Measurements from ENCODE around the gene COL9A2. TPM values are rescaled to one million over a fixed set of nuclear protein-coding genes. Genes with fewer than 3 reads are reported as not detected.

The COL9A2 gene
- total RNA-seq, 4 donors from 2014 or later, result 3.3 to 5.4 (median 3.6) TPM

DNA sequence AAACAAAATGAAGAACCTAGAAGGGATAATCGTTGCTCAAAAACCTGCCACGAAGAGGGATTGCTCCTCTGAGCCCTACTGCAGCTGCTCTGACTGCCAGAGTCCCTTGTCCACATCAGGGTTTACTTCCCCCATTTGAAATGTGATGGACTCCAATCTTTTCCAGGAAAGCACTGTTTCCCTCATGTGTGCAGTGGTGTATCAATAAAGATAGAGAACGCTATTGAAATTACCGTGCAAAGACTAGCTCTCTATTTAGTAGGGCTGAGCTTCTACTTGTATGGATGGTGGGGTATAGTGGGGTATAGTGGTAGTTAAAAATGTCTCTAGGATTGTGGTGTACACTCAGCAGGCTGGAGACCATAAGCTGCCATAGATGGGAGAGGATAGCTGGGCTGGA lies 65.6 kb downstream of the COL9A2 start:
- Histone ChIP-seq H3K27me3 (no peaks in the 10 kb centered on the region), H3K9me3 (no peaks in the 10 kb centered on the region), H3K27ac (no peak overlapping the region), H3K4me3 (no peak overlapping the region), H3K36me3 (no peaks in the 10 kb centered on the region), H3K4me1 (peaks cover 9% of the 10 kb centered on the region)
- TF ChIP-seq EP300 (IDR thresholded peaks at IDR 0.05) (no peak), POLR2AphosphoS5 (IDR thresholded peaks at IDR 0.05) (no peak), POLR2A (IDR thresholded peaks at IDR 0.05) (no peak)
- TF ChIP-seq, protein P1, sequence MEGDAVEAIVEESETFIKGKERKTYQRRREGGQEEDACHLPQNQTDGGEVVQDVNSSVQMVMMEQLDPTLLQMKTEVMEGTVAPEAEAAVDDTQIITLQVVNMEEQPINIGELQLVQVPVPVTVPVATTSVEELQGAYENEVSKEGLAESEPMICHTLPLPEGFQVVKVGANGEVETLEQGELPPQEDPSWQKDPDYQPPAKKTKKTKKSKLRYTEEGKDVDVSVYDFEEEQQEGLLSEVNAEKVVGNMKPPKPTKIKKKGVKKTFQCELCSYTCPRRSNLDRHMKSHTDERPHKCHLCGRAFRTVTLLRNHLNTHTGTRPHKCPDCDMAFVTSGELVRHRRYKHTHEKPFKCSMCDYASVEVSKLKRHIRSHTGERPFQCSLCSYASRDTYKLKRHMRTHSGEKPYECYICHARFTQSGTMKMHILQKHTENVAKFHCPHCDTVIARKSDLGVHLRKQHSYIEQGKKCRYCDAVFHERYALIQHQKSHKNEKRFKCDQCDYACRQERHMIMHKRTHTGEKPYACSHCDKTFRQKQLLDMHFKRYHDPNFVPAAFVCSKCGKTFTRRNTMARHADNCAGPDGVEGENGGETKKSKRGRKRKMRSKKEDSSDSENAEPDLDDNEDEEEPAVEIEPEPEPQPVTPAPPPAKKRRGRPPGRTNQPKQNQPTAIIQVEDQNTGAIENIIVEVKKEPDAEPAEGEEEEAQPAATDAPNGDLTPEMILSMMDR (IDR thresholded peaks at IDR 0.05), result no peak
- DNase-seq (ENCODE audit: low spot score in 2 of 2), result no peak
- WGBS, result 82% methylated on average over 4 of the region's 4 CpGs

Other genes starting within 250 kb of the COL9A2 start
- gene PPT1, start 220.0 kb downstream of the COL9A2 start, total RNA-seq, result 10 to 100 TPM; 33.5 to 57.7 (median 42.6) TPM
- gene RLF, start 155.9 kb downstream of the COL9A2 start, total RNA-seq, result 10 to 100 TPM; 17.3 to 32.9 (median 21.3) TPM
- gene TMCO2, start 69.3 kb downstream of the COL9A2 start, total RNA-seq, result not detected
- gene ZMPSTE24, start 59.0 kb downstream of the COL9A2 start, total RNA-seq, result 10 to 100 TPM; 30.3 to 42.2 (median 34.9) TPM
- gene SMAP2, start 56.4 kb upstream of the COL9A2 start, total RNA-seq, result 10 to 100 TPM; 17.0 to 32.2 (median 28.0) TPM
- 1 to 10 TPM in 1 of 4 donors, under 1 TPM in 3; 0.55 to 1.1 (median 0.74) TPM for gene ZFP69B, start 133.2 kb upstream of the COL9A2 start, total RNA-seq
- 1 to 10 TPM; 1.4 to 2.7 (median 1.7) TPM for gene ZFP69, start 160.0 kb upstream of the COL9A2 start, total RNA-seq
- 1 to 10 TPM; 2.2 to 6.3 (median 6.0) TPM for gene EXO5, start 191.5 kb upstream of the COL9A2 start, total RNA-seq
- 1 to 10 TPM; 1.7 to 4.0 (median 3.1) TPM for gene ZNF684, start 214.4 kb upstream of the COL9A2 start, total RNA-seq

Measured in suprapubic skin (tissue), 4 donors.